Measurements from ENCODE around the gene PRR23E. TPM values are rescaled to one million over a fixed set of nuclear protein-coding genes. Genes with fewer than 3 reads are reported as not detected.

The PRR23E gene
- total and polyA plus RNA-seq, 2 experiments from 2014 or later = not detected

- no peaks in the 10 kb centered on the region for H3K4me1 ChIP-seq (ENCODE audit: insufficient read depth)
- TF ChIP-seq NANOG (IDR thresholded peaks at IDR 0.05; ENCODE audit: borderline replicate concordance) (no peak), CREB1 (CRISPR knock-in tag; IDR thresholded peaks at IDR 0.05; ENCODE audit: low read depth) (no peak), EZH2 (IDR thresholded peaks at IDR 0.05; ENCODE audit: low read depth, unreplicated experiment) (no peak), POLR2AphosphoS5 (IDR thresholded peaks at IDR 0.05; ENCODE audit: low read depth) (no peak), ZNF462 (CRISPR knock-in tag; IDR thresholded peaks at IDR 0.05) (no peak), STAT1 (IDR thresholded peaks at IDR 0.05; ENCODE audit: unreplicated experiment) (no peak), ZNF331 (CRISPR knock-in tag; IDR thresholded peaks at IDR 0.05; ENCODE audit: low read depth) (no peak)
- TF ChIP-seq, protein P1, sequence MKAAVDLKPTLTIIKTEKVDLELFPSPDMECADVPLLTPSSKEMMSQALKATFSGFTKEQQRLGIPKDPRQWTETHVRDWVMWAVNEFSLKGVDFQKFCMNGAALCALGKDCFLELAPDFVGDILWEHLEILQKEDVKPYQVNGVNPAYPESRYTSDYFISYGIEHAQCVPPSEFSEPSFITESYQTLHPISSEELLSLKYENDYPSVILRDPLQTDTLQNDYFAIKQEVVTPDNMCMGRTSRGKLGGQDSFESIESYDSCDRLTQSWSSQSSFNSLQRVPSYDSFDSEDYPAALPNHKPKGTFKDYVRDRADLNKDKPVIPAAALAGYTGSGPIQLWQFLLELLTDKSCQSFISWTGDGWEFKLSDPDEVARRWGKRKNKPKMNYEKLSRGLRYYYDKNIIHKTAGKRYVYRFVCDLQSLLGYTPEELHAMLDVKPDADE (IDR thresholded peaks at IDR 0.05) = no peak
- TF ChIP-seq, protein P2, sequence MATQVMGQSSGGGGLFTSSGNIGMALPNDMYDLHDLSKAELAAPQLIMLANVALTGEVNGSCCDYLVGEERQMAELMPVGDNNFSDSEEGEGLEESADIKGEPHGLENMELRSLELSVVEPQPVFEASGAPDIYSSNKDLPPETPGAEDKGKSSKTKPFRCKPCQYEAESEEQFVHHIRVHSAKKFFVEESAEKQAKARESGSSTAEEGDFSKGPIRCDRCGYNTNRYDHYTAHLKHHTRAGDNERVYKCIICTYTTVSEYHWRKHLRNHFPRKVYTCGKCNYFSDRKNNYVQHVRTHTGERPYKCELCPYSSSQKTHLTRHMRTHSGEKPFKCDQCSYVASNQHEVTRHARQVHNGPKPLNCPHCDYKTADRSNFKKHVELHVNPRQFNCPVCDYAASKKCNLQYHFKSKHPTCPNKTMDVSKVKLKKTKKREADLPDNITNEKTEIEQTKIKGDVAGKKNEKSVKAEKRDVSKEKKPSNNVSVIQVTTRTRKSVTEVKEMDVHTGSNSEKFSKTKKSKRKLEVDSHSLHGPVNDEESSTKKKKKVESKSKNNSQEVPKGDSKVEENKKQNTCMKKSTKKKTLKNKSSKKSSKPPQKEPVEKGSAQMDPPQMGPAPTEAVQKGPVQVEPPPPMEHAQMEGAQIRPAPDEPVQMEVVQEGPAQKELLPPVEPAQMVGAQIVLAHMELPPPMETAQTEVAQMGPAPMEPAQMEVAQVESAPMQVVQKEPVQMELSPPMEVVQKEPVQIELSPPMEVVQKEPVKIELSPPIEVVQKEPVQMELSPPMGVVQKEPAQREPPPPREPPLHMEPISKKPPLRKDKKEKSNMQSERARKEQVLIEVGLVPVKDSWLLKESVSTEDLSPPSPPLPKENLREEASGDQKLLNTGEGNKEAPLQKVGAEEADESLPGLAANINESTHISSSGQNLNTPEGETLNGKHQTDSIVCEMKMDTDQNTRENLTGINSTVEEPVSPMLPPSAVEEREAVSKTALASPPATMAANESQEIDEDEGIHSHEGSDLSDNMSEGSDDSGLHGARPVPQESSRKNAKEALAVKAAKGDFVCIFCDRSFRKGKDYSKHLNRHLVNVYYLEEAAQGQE (IDR thresholded peaks at IDR 0.05; ENCODE audit: unreplicated experiment) = no peak
- H3K27ac ChIP-seq (ENCODE audit: low read depth) = no peak overlapping the region
- H3K36me3 Mint-ChIP-seq (ENCODE audit: low read depth) = no peaks in the 10 kb centered on the region
- ATAC-seq (no peak), DNase-seq (ENCODE audit: low spot score) (no peak)
- H3K9me2 ChIP-seq (ENCODE audit: insufficient read depth) = no peaks in the 10 kb centered on the region
- no peak overlapping the region for H3K4me2 ChIP-seq
- H3K36me3 ChIP-seq (ENCODE audit: insufficient read depth) = no peaks in the 10 kb centered on the region
- H3K27ac Mint-ChIP-seq = no peak overlapping the region
- peaks cover 3% of the 10 kb centered on the region; the same call in 2 of the 3 replicates for H3K9me3 Mint-ChIP-seq
- no peak overlapping the region for H3K4me3 Mint-ChIP-seq
- H3K4me3 ChIP-seq = no peak overlapping the region
- peaks cover 6% of the 10 kb centered on the region for H3K27me3 Mint-ChIP-seq (ENCODE audit: insufficient read depth, low read depth, poor library complexity)
- no peaks in the 10 kb centered on the region for H4K20me1 ChIP-seq (replicated peaks; ENCODE audit: insufficient read depth)
- H3K4me1 Mint-ChIP-seq = peaks cover 3% of the 10 kb centered on the region; the same call in 2 of the 3 replicates
- no peaks in the 10 kb centered on the region for H3K79me2 ChIP-seq (replicated peaks; ENCODE audit: insufficient read depth)
- no peaks in the 10 kb centered on the region for H3K27me3 ChIP-seq (ENCODE audit: insufficient read depth)
- no peaks in the 10 kb centered on the region for H3F3A ChIP-seq (replicated peaks; ENCODE audit: low read depth)
- H2AFZ ChIP-seq = no peak overlapping the region
These were observed 19.3 kb upstream of the PRR23E start for GRCh38 chr3:127173516-127174166.

Data from GM23338 (cell line).